HepG2 (cell line): ENCODE data around the gene MFSD6. TPM values are rescaled to one million over a fixed set of nuclear protein-coding genes. Genes with fewer than 3 reads are reported as not detected.
A peak's percentile ranks its signal among the peaks of the same experiment; 100 is the strongest.

Experiments used
- CAMTA2 ChIP-seq: sonication (generic); formaldehyde crosslinking; IDR thresholded peaks from 2 replicates; pipeline ENCODE4 v1.4.0; 2020; ENCODE audit warnings: mild to moderate bottlenecking, missing genetic modification reagents, borderline replicate concordance
- CREB1 ChIP-seq, 2 experiments: fragments of 450-650 bp in 1 of 2; IDR thresholded peaks; 2 replicates each; pipeline ENCODE4 v1.6.1; 2016 to 2017; ENCODE audit warnings: control low read depth in 1 of 2, mild to moderate bottlenecking in 1 of 2, missing compliant biosample characterization in 1 of 2, missing genetic modification characterization in 1 of 2
- DMAP1 ChIP-seq: IDR thresholded peaks from 2 replicates; pipeline ENCODE4 v1.6.1; 2016
- FOXJ3 ChIP-seq: sonication (generic); formaldehyde crosslinking; IDR thresholded peaks from 2 replicates; pipeline ENCODE4 v1.4.0; 2020; ENCODE audit warnings: missing genetic modification reagents, mild to moderate bottlenecking, borderline replicate concordance
- FUBP1 ChIP-seq: sonication (generic); formaldehyde crosslinking; IDR thresholded peaks from 2 replicates; pipeline ENCODE4 v1.5.1; 2020; ENCODE audit warnings: missing genetic modification reagents, mild to moderate bottlenecking, borderline replicate concordance
- IKZF4 ChIP-seq: sonication (generic); formaldehyde crosslinking; IDR thresholded peaks from 2 replicates; pipeline ENCODE4 v1.5.1; 2020; ENCODE audit warnings: borderline replicate concordance, mild to moderate bottlenecking, low read depth, missing genetic modification reagents; ENCODE audit errors: not compliant biosample characterization
- MAFK ChIP-seq, 2 experiments: IDR thresholded peaks in 1 of 2; conservative IDR thresholded peaks in 1 of 2; 2 replicates each; pipeline ENCODE4 v1.6.1; 2011; ENCODE audit warnings: improper control_type of control experiment in 2 of 2, low read length in 2 of 2
- NFYC ChIP-seq: IDR thresholded peaks from 2 replicates; pipeline ENCODE4 v1.6.1; 2016; ENCODE audit warnings: missing genetic modification reagents, missing compliant biosample characterization
- PAWR ChIP-seq: sonication (generic); formaldehyde crosslinking; IDR thresholded peaks from 2 replicates; pipeline ENCODE4 v1.4.0; 2020; ENCODE audit warnings: missing genetic modification reagents, mild to moderate bottlenecking, borderline replicate concordance
- PBX3 ChIP-seq: sonication (generic); formaldehyde crosslinking; IDR thresholded peaks from 2 replicates; pipeline ENCODE4 v1.8.1; 2023; ENCODE audit warnings: missing genetic modification reagents, inconsistent platforms, borderline replicate concordance
- RARG ChIP-seq: sonication (generic); formaldehyde crosslinking; IDR thresholded peaks from 2 replicates; pipeline ENCODE4 v1.4.0; 2020; ENCODE audit warnings: low read depth, mild to moderate bottlenecking, missing genetic modification reagents
- TAF1 ChIP-seq: sonication (generic); formaldehyde crosslinking; IDR thresholded peaks from 2 replicates; pipeline ENCODE4 v1.4.0; 2020; ENCODE audit warnings: missing genetic modification reagents
- TERF1 ChIP-seq: sonication (generic); formaldehyde crosslinking; IDR thresholded peaks from 2 replicates; pipeline ENCODE4 v1.8.0; 2022; ENCODE audit warnings: mild to moderate bottlenecking, missing genetic modification reagents, moderate library complexity
- UBTF ChIP-seq: sonication (generic); formaldehyde crosslinking; IDR thresholded peaks from 2 replicates; pipeline ENCODE4 v1.4.0; 2020; ENCODE audit warnings: mild to moderate bottlenecking, missing genetic modification reagents
- ZFP37 ChIP-seq: sonication (generic); formaldehyde crosslinking; IDR thresholded peaks from 2 replicates; pipeline ENCODE4 v1.4.0; 2020; ENCODE audit warnings: missing genetic modification reagents, borderline replicate concordance
- ZFX ChIP-seq: sonication (generic); formaldehyde crosslinking; IDR thresholded peaks from 2 replicates; pipeline ENCODE4 v1.4.0; 2020; ENCODE audit warnings: mild to moderate bottlenecking, low read depth, missing genetic modification reagents, moderate library complexity
- ZNF337 ChIP-seq: sonication (generic); formaldehyde crosslinking; IDR thresholded peaks from 2 replicates; pipeline ENCODE4 v1.5.1; 2020; ENCODE audit warnings: missing genetic modification reagents, low read depth, mild to moderate bottlenecking, borderline replicate concordance
- ZNF766 ChIP-seq: sonication (generic); formaldehyde crosslinking; IDR thresholded peaks from 2 replicates; pipeline ENCODE4 v1.5.0; 2020; ENCODE audit warnings: missing genetic modification reagents, borderline replicate concordance
- ZSCAN29 ChIP-seq: sonication (generic); formaldehyde crosslinking; conservative IDR thresholded peaks from 2 replicates; pipeline ENCODE4 v1.4.0; 2020; ENCODE audit warnings: mild to moderate bottlenecking, missing genetic modification reagents
- polyA plus RNA-seq, 8 experiments: library from polyadenylated mRNA; depleted of rRNA in 3 of 8; stranded (reverse) in 7 of 8; unstranded in 1 of 8; fragments of >200 nt; fragmentation: Illumina TruSeq in 4 of 8; extraction: Trizol in 4 of 8; gene quantifications; 2 replicates each; pipeline versions ENCODE4 v1.2.1 to v1.2.3, GENCODE V29; 2011 to 2016; ENCODE audit warnings: low read depth in 4 of 8, missing spikeins in 1 of 8, mixed read lengths in 1 of 8; ENCODE audit not compliant: insufficient read depth in 1 of 8
- total RNA-seq, 5 experiments: library from RNA; depleted of rRNA; stranded (reverse); fragments of >200 nt; fragmentation: Illumina TruSeq; extraction: Trizol; gene quantifications; 2 replicates each; pipeline ENCODE4 v1.2.3, GENCODE V29; 2016; ENCODE audit warnings: low read depth in 1 of 5

The MFSD6 gene
- total and polyA plus RNA-seq, 2 of the 13 experiments (the other 11 are each of a cell fraction or from before 2014, with no cell fraction given), result 0.92 to 1.4 TPM

GRCh38 chr2:190408538-190409271 lies 550 bp downstream of the MFSD6 start (continued):
- TF ChIP-seq PBX3 (CRISPR knock-in tag) (no peak), ZNF337 (CRISPR knock-in tag) (no peak), TERF1 (CRISPR knock-in tag) (no peak; the same call in 1 of the 2 replicates), RARG (CRISPR knock-in tag) (no peak), ZFX (CRISPR knock-in tag) (0 out of 2 replicates have a peak, but pooled peaks have one; percentile 25), DMAP1 (CRISPR knock-in tag) (0 out of 2 replicates have a peak, but pooled peaks have one; percentile 22), NFYC (CRISPR knock-in tag) (no peak), FOXJ3 (CRISPR knock-in tag) (no peak), UBTF (peak; percentile 91; the same call in 1 of the 2 replicates), CREB1 (IDR thresholded peaks at IDR 0.05) (no peak), CREB1 (CRISPR knock-in tag; IDR thresholded peaks at IDR 0.05) (no peak), ZSCAN29 (CRISPR knock-in tag) (no peak), ZFP37 (CRISPR knock-in tag) (no peak), ZNF766 (CRISPR knock-in tag) (no peak), MAFK (conservative IDR thresholded peaks at IDR 0.05 in 1 of 2, IDR thresholded peaks at IDR 0.05 in 1 of 2; ENCODE audit: low read length in 2 of 2) (no peak), PAWR (no peak), IKZF4 (CRISPR knock-in tag) (no peak), TAF1 (no peak), CAMTA2 (no peak), FUBP1 (no peak)
